K562 (cell line): ENCODE measurements around the gene POU3F1. TPM values are rescaled to one million over a fixed set of nuclear protein-coding genes. Genes with fewer than 3 reads are reported as not detected.
A peak's percentile ranks its signal among the peaks of the same experiment; 100 is the strongest.

Experiments used
- CBFA2T3 ChIP-seq: fragments of 450-650 bp; IDR thresholded peaks from 2 replicates; pipeline ENCODE4 v1.6.1; 2017
- CHD1 ChIP-seq: fragments of 200-600 bp; sonication (generic); IDR thresholded peaks from one replicate; pipeline ENCODE4 v1.6.1; 2012; ENCODE audit warnings: mild to moderate bottlenecking, moderate library complexity, low read length, inconsistent platforms
- GTF2A2 ChIP-seq: IDR thresholded peaks from 2 replicates; pipeline ENCODE4 v1.6.1; 2016; ENCODE audit warnings: mild to moderate bottlenecking, missing genetic modification characterization, missing compliant biosample characterization
- HDAC3 ChIP-seq: fragments of 450-650 bp; IDR thresholded peaks from 2 replicates; pipeline ENCODE4 v1.6.1; 2018; ENCODE audit warnings: borderline replicate concordance, mild to moderate bottlenecking, moderate library complexity; ENCODE audit not compliant: partially characterized antibody
- MAFF ChIP-seq: IDR thresholded peaks from 2 replicates; pipeline ENCODE4 v1.6.1; 2012; ENCODE audit warnings: low read length, improper control_type of control experiment
- NBN ChIP-seq: fragments of 450-650 bp; IDR thresholded peaks from 2 replicates; pipeline ENCODE4 v1.6.1; 2016; ENCODE audit warnings: low read depth, mild to moderate bottlenecking
- NFIC ChIP-seq: fragments of 450-650 bp; IDR thresholded peaks from 2 replicates; pipeline ENCODE4 v1.6.1; 2017; ENCODE audit warnings: mild to moderate bottlenecking, inconsistent platforms
- RBM15 ChIP-seq: fragments of 200-400 bp; formaldehyde crosslinking; IDR thresholded peaks from 2 replicates; pipeline ENCODE4 v1.6.1; 2018; ENCODE audit warnings: mild to moderate bottlenecking, low read length, moderate library complexity; ENCODE audit not compliant: insufficient read depth
- SMAD3 ChIP-seq: fragments of 450-650 bp; formaldehyde crosslinking; conservative IDR thresholded peaks from 2 replicates; pipeline ENCODE4 v1.4.0; 2020; ENCODE audit warnings: mild to moderate bottlenecking
- SPI1 ChIP-seq: IDR thresholded peaks from 2 replicates; pipeline ENCODE4 v1.6.1; 2011; ENCODE audit warnings: low read depth, low read length, control low read depth, borderline replicate concordance
- ZNF224 ChIP-seq: sonication (generic); formaldehyde crosslinking; IDR thresholded peaks from 2 replicates; pipeline ENCODE4 v1.8.0; 2022; ENCODE audit warnings: mild to moderate bottlenecking, missing genetic modification reagents
- polyA plus RNA-seq, 8 experiments: library from polyadenylated mRNA; depleted of rRNA in 4 of 8; stranded (reverse) in 5 of 8; unstranded in 3 of 8; fragments of >200 nt; fragmentation: Nextera tagmentation in 2 of 8; fragmentation: Illumina TruSeq in 1 of 8; extraction: Ambion mirVana in 2 of 8; extraction: Trizol in 1 of 8; gene quantifications; 2 replicates each; pipeline versions ENCODE4 v1.2.1 to v1.2.3, GENCODE V29; 2011 to 2014; ENCODE audit warnings: inconsistent platforms in 1 of 8, missing spikeins in 1 of 8
- total RNA-seq, 7 experiments: library from RNA; depleted of rRNA in 6 of 7; stranded (reverse); fragments of >200 nt in 6 of 7; fragmentation: Illumina TruSeq in 2 of 7; extraction: Trizol in 2 of 7; gene quantifications; 2 replicates each; pipeline versions ENCODE4 v1.2.1 to v1.2.3, GENCODE V29; 2011 to 2021; ENCODE audit warnings: low replicate concordance in 1 of 7
- TF ChIP-seq, protein P1 (sequence below): fragments of 250-450 bp; sonication (Bioruptor Pico); IDR thresholded peaks from 2 replicates; pipeline ENCODE4 v1.8.0; 2021; ENCODE audit warnings: mild to moderate bottlenecking, moderate library complexity
- TF ChIP-seq, protein P2 (sequence below): fragments of 450-650 bp; formaldehyde crosslinking; IDR thresholded peaks from 2 replicates; pipeline ENCODE4 v1.4.0; 2020; ENCODE audit warnings: mild to moderate bottlenecking, moderate library complexity
- TF ChIP-seq, protein P3 (sequence below): fragments of 250-450 bp; sonication (Bioruptor Pico); IDR thresholded peaks from 2 replicates; pipeline ENCODE4 v1.9.0; 2021; ENCODE audit warnings: mild to moderate bottlenecking
- TF ChIP-seq, protein P4 (sequence below): sonication (generic); formaldehyde crosslinking; IDR thresholded peaks from 2 replicates; pipeline ENCODE4 v1.8.1; 2023; ENCODE audit warnings: missing genetic modification reagents, mild to moderate bottlenecking, borderline replicate concordance
- TF ChIP-seq, protein P5 (sequence below): sonication (generic); formaldehyde crosslinking; IDR thresholded peaks from 2 replicates; pipeline ENCODE4 v1.8.1; 2023; ENCODE audit warnings: mild to moderate bottlenecking, missing genetic modification reagents

The POU3F1 gene
- total and polyA plus RNA-seq, 9 of the 15 experiments (the other 6 are each of a cell fraction or from before 2014, with no cell fraction given): 0.09 TPM; not detected in 8

DNA sequence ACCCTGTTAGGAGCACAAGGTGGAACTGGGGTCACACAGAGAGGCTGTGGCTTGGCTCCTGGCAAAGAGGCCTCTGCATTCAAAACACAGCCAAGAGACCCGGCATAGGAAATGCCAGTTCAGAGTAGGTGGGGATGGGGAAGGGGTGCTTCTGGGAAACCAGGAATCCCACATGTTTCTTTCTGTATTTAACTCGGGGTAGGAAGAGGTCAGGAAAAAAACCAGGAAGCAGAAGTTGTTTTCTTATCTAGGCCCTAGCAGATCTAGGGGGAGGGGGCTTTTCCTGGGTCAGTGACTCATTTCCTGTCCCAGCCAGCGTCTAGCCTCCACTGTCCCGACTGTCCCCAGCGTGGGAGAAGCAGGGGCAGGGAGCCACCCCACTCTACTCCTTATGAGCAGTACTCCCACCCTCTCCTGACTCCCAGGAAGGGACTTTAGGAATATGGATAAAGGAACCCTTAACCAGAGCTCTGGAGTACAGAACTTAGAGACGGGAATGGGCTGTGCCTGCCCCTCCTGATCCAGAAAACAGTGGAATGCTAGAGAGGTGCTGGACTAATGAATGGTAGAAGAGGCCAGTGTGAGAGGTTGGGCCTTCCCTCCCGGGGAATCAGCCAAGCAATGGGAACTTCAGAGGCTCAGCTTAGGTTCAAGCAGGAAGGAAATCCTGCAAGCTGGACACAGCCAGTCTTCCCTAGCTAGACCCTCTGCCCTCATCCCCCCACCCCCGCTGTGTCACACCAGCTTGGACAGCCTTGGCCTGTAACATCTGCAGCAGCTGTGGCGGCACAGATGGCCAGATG, 47.0 kb downstream of the POU3F1 start (continued):
- TF ChIP-seq, protein P1, sequence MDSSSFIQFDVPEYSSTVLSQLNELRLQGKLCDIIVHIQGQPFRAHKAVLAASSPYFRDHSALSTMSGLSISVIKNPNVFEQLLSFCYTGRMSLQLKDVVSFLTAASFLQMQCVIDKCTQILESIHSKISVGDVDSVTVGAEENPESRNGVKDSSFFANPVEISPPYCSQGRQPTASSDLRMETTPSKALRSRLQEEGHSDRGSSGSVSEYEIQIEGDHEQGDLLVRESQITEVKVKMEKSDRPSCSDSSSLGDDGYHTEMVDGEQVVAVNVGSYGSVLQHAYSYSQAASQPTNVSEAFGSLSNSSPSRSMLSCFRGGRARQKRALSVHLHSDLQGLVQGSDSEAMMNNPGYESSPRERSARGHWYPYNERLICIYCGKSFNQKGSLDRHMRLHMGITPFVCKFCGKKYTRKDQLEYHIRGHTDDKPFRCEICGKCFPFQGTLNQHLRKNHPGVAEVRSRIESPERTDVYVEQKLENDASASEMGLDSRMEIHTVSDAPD: no peak
- TF ChIP-seq, protein P2, sequence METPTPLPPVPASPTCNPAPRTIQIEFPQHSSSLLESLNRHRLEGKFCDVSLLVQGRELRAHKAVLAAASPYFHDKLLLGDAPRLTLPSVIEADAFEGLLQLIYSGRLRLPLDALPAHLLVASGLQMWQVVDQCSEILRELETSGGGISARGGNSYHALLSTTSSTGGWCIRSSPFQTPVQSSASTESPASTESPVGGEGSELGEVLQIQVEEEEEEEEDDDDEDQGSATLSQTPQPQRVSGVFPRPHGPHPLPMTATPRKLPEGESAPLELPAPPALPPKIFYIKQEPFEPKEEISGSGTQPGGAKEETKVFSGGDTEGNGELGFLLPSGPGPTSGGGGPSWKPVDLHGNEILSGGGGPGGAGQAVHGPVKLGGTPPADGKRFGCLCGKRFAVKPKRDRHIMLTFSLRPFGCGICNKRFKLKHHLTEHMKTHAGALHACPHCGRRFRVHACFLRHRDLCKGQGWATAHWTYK (CRISPR knock-in tag): 0 out of 2 replicates have a peak, but pooled peaks have one; percentile 11
- TF ChIP-seq SMAD3 (no peak; the same call in 1 of the 2 replicates), GTF2A2 (tag) (no peak), SPI1 (peak; percentile 58), HDAC3 (peak; percentile 94), CHD1 (no peak), RBM15 (no peak), CBFA2T3 (peak; percentile 92), ZNF224 (CRISPR knock-in tag) (no peak), MAFF (no peak), NFIC (peak; percentile 42), NBN (peak; percentile 91)
- TF ChIP-seq, protein P3, sequence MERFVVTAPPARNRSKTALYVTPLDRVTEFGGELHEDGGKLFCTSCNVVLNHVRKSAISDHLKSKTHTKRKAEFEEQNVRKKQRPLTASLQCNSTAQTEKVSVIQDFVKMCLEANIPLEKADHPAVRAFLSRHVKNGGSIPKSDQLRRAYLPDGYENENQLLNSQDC (CRISPR knock-in tag): no peak
- TF ChIP-seq, protein P4, sequence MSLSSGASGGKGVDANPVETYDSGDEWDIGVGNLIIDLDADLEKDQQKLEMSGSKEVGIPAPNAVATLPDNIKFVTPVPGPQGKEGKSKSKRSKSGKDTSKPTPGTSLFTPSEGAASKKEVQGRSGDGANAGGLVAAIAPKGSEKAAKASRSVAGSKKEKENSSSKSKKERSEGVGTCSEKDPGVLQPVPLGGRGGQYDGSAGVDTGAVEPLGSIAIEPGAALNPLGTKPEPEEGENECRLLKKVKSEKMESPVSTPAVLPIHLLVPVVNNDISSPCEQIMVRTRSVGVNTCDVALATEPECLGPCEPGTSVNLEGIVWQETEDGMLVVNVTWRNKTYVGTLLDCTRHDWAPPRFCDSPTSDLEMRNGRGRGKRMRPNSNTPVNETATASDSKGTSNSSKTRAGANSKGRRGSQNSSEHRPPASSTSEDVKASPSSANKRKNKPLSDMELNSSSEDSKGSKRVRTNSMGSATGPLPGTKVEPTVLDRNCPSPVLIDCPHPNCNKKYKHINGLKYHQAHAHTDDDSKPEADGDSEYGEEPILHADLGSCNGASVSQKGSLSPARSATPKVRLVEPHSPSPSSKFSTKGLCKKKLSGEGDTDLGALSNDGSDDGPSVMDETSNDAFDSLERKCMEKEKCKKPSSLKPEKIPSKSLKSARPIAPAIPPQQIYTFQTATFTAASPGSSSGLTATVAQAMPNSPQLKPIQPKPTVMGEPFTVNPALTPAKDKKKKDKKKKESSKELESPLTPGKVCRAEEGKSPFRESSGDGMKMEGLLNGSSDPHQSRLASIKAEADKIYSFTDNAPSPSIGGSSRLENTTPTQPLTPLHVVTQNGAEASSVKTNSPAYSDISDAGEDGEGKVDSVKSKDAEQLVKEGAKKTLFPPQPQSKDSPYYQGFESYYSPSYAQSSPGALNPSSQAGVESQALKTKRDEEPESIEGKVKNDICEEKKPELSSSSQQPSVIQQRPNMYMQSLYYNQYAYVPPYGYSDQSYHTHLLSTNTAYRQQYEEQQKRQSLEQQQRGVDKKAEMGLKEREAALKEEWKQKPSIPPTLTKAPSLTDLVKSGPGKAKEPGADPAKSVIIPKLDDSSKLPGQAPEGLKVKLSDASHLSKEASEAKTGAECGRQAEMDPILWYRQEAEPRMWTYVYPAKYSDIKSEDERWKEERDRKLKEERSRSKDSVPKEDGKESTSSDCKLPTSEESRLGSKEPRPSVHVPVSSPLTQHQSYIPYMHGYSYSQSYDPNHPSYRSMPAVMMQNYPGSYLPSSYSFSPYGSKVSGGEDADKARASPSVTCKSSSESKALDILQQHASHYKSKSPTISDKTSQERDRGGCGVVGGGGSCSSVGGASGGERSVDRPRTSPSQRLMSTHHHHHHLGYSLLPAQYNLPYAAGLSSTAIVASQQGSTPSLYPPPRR: peak; percentile 10; the same call in 1 of the 2 replicates
- TF ChIP-seq, protein P5, sequence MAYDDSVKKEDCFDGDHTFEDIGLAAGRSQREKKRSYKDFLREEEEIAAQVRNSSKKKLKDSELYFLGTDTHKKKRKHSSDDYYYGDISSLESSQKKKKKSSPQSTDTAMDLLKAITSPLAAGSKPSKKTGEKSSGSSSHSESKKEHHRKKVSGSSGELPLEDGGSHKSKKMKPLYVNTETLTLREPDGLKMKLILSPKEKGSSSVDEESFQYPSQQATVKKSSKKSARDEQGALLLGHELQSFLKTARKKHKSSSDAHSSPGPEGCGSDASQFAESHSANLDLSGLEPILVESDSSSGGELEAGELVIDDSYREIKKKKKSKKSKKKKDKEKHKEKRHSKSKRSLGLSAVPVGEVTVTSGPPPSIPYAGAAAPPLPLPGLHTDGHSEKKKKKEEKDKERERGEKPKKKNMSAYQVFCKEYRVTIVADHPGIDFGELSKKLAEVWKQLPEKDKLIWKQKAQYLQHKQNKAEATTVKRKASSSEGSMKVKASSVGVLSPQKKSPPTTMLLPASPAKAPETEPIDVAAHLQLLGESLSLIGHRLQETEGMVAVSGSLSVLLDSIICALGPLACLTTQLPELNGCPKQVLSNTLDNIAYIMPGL (CRISPR knock-in tag): 0 out of 2 replicates have a peak, but pooled peaks have one; percentile 6
